Right lobe of liver (tissue), 4 donors: ENCODE measurements around the gene KY.

Experiments used
- POLR2A ChIP-seq: fragments of 450-650 bp; IDR thresholded peaks from one replicate; pipeline ENCODE4 v1.6.1; 2017; ENCODE audit warnings: antibody characterized with exemption, mild to moderate bottlenecking
- TF ChIP-seq, protein P1 (sequence below), 4 donors: fragments of 200-600 bp in 3 of 4; fragments of 450-650 bp in 1 of 4; IDR thresholded peaks; one replicate each; pipeline versions ENCODE4 v1.5.1 to v1.8.0; 2016 to 2022; ENCODE audit warnings: antibody characterized with exemption in 4 of 4, mild to moderate bottlenecking in 2 of 4
- donor health status: DM: no; HTN: no; CAD: no.
- donor health status: DM: no; HTN: no; CAD: no.
- donor health status: DM: no; HTN: yes; CAD: no.

DNA sequence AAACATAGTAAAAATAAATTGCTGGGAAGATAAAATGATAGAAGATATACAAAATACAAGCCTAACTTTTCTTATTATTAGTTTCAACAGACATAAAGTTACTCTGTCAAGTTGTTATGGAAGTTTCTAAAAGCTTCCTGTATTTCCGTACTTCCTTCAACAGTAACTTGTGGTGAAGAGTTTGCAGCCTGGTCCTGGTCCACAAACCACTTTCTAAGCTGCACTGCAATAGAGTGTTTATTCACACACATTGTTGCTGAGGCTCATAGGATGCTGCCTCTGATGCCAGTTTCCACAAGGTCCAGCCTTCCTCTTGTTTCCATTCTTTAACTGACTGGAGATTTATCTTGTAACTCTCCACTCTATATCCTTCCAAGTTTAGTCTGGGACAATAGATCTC lies 39.4 kb upstream of the KY start:
- TF ChIP-seq, protein P1, sequence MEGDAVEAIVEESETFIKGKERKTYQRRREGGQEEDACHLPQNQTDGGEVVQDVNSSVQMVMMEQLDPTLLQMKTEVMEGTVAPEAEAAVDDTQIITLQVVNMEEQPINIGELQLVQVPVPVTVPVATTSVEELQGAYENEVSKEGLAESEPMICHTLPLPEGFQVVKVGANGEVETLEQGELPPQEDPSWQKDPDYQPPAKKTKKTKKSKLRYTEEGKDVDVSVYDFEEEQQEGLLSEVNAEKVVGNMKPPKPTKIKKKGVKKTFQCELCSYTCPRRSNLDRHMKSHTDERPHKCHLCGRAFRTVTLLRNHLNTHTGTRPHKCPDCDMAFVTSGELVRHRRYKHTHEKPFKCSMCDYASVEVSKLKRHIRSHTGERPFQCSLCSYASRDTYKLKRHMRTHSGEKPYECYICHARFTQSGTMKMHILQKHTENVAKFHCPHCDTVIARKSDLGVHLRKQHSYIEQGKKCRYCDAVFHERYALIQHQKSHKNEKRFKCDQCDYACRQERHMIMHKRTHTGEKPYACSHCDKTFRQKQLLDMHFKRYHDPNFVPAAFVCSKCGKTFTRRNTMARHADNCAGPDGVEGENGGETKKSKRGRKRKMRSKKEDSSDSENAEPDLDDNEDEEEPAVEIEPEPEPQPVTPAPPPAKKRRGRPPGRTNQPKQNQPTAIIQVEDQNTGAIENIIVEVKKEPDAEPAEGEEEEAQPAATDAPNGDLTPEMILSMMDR (IDR thresholded peaks at IDR 0.05): no peak
- TF ChIP-seq POLR2A: no peak
